ENCODE measurements around the gene BCL2L12. TPM values are rescaled to one million over a fixed set of nuclear protein-coding genes. Genes with fewer than 3 reads are reported as not detected.

Gene BCL2L12
- total RNA-seq, 1 experiment from 2014 or later: 93.9 TPM

- no peak for DNase-seq (ENCODE audit: low read depth, low spot score)
- no peak for TF ChIP-seq POLR2AphosphoS5 (IDR thresholded peaks at IDR 0.05; ENCODE audit: low read depth, low read length)
- TF ChIP-seq JUND (IDR thresholded peaks at IDR 0.05): no peak
- no peak for TF ChIP-seq ATF3 (IDR thresholded peaks at IDR 0.05)
- no peak for TF ChIP-seq SRF (IDR thresholded peaks at IDR 0.05; ENCODE audit: low read depth)
- no peak for TF ChIP-seq ZBTB33 (IDR thresholded peaks at IDR 0.05; ENCODE audit: extremely low read depth, insufficient replicate concordance, low read length)
- no peak for TF ChIP-seq RAD21 (IDR thresholded peaks at IDR 0.05; ENCODE audit: low read depth)
- no peak for TF ChIP-seq SP1 (IDR thresholded peaks at IDR 0.05; ENCODE audit: low read depth)
- TF ChIP-seq ZNF274 (IDR thresholded peaks at IDR 0.05; ENCODE audit: low read depth, low read length): no peak
- no peak for TF ChIP-seq ZFX (IDR thresholded peaks at IDR 0.05)
- TF ChIP-seq TCF7L2 (IDR thresholded peaks at IDR 0.05; ENCODE audit: borderline replicate concordance, extremely low read depth, insufficient read depth, insufficient read length): no peak
- no peak for TF ChIP-seq REST (IDR thresholded peaks at IDR 0.05; ENCODE audit: low read depth)
- no peak for TF ChIP-seq MAX (IDR thresholded peaks at IDR 0.05)
- no peaks in the 10 kb centered on the region for H3K4me1 ChIP-seq (ENCODE audit: control insufficient read depth in 1 of 2, insufficient read depth in 2 of 2, low read length in 2 of 2)
- ChIA-PET POLR2A (no interaction called here), CTCF (no interaction called here), RAD21 (ENCODE audit: low non-redundant PET in 1 of 2, low total read pairs in 2 of 2, uncharacterized antibody in 2 of 2, unreplicated experiment in 2 of 2) (no interaction called here)
- no peaks in the 10 kb centered on the region for H3K9me2 ChIP-seq (ENCODE audit: insufficient read depth)
- H3K36me3 ChIP-seq (ENCODE audit: control insufficient read depth in 1 of 2, insufficient read depth in 2 of 2, low read length in 2 of 2): peaks cover 0 to 9% of the 10 kb centered on the region in 2 experiments; a peak in 1 of 4 replicates
- BruUV-seq (replicated peaks): TSS peak; percentile 29
- no peak overlapping the region for H3K9ac ChIP-seq (ENCODE audit: low read length)
- no peak for ATAC-seq
- no peak overlapping the region for H3K4me3 ChIP-seq (replicated peaks in 1 of 2; ENCODE audit: low read depth in 1 of 2, low read length in 2 of 2)
- no peak overlapping the region for H3K4me2 ChIP-seq (ENCODE audit: low read length)
- no peak overlapping the region for H2AFZ ChIP-seq (ENCODE audit: low read depth, low read length, poor library complexity, severe bottlenecking)
- H3K79me2 ChIP-seq (ENCODE audit: insufficient read depth, low read length): no peaks in the 10 kb centered on the region; the same call in 1 of the 2 replicates
- H4K20me1 ChIP-seq (ENCODE audit: insufficient read depth): no peaks in the 10 kb centered on the region
- H3K27me3 ChIP-seq (ENCODE audit: insufficient read depth, low read length): no peaks in the 10 kb centered on the region
- intact Hi-C loops (cut with micrococcal nuclease): no loop called here
- no peaks in the 10 kb centered on the region for H3K9me3 ChIP-seq (ENCODE audit: control insufficient read depth in 1 of 2, insufficient read depth in 1 of 2, low read depth in 1 of 2, low read length in 2 of 2)
- no peak overlapping the region for H3K27ac ChIP-seq (ENCODE audit: low read depth, low read length)
Measured at GRCh38 chr19:49624967-49625910, 40.5 kb upstream of the BCL2L12 start.
